ENCODE data around the gene STRIP1.

- TF ChIP-seq CTCF (conservative IDR thresholded peaks at IDR 0.05; ENCODE audit: low read length) (no peak), EZH2phosphoT487 (IDR thresholded peaks at IDR 0.05; ENCODE audit: borderline replicate concordance, low read depth, low read length) (no peak)
These were observed 35.2 kb downstream of the STRIP1 start for GRCh38 chr1:110069404-110070281.
